DOHH2 (cell line): ENCODE measurements around the gene SYK.

Experiments
- H3F3A ChIP-seq: fragments of 200-600 bp; sonication (generic), shearing (Covaris generic); 2 replicates; pipeline ENCODE4 v1.6.0; 2016; ENCODE audit warnings: antibody characterized with exemption, mild to moderate bottlenecking; ENCODE audit not compliant: control insufficient read depth, insufficient read depth
- H3K27ac ChIP-seq: fragments of 200-600 bp; sonication (generic); 2 replicates; pipeline ENCODE4 v1.5.1; 2014; ENCODE audit warnings: low read depth, mild to moderate bottlenecking, low read length, moderate library complexity
- H3K27me3 ChIP-seq: fragments of 200-600 bp; sonication (generic); 2 replicates; pipeline ENCODE4 v1.6.1; 2014; ENCODE audit warnings: mild to moderate bottlenecking, low read length, mixed read lengths; ENCODE audit not compliant: control insufficient read depth
- H3K36me3 ChIP-seq: fragments of 200-600 bp; sonication (generic); 2 replicates; pipeline ENCODE4 v1.6.1; 2014; ENCODE audit warnings: mild to moderate bottlenecking, low read length, moderate library complexity, mixed read lengths; ENCODE audit not compliant: control insufficient read depth
- H3K4me1 ChIP-seq: fragments of 200-600 bp; sonication (generic); 2 replicates; pipeline ENCODE4 v1.6.1; 2014; ENCODE audit warnings: mild to moderate bottlenecking, low read length, mixed read lengths; ENCODE audit not compliant: control insufficient read depth
- H3K4me2 ChIP-seq: fragments of 200-600 bp; sonication (generic); 2 replicates; pipeline ENCODE4 v1.6.0; 2014; ENCODE audit warnings: mild to moderate bottlenecking, low read length, moderate library complexity
- H3K4me3 ChIP-seq: fragments of 200-600 bp; sonication (generic); 2 replicates; pipeline ENCODE4 v1.5.1; 2014; ENCODE audit warnings: mild to moderate bottlenecking, low read length, mixed read lengths
- H3K79me2 ChIP-seq: fragments of 200-600 bp; sonication (generic); 2 replicates; pipeline ENCODE4 v1.6.1; 2014; ENCODE audit warnings: mild to moderate bottlenecking, low read length, mixed read lengths; ENCODE audit not compliant: control insufficient read depth
- H3K9me2 ChIP-seq: fragments of 200-600 bp; sonication (generic); replicated peaks from 2 replicates; pipeline ENCODE4 v1.6.1; 2014; ENCODE audit warnings: mild to moderate bottlenecking, low read length, mixed read lengths; ENCODE audit not compliant: control insufficient read depth
- H3K9me3 ChIP-seq: fragments of 200-600 bp; sonication (generic); 2 replicates; pipeline ENCODE4 v1.6.1; 2014; ENCODE audit warnings: antibody characterized with exemption, low read length, mixed read lengths; ENCODE audit not compliant: control insufficient read depth, insufficient read depth
- H4K20me1 ChIP-seq: fragments of 200-600 bp; sonication (generic); 2 replicates; pipeline ENCODE4 v1.6.0; 2014; ENCODE audit warnings: low read depth, mild to moderate bottlenecking, antibody characterized with exemption, low read length, moderate library complexity; ENCODE audit not compliant: control insufficient read depth, insufficient read depth
- CTCF ChIP-seq: fragments of 200-600 bp; sonication (generic); IDR thresholded peaks from one replicate; pipeline ENCODE4 v1.5.1; 2014; ENCODE audit warnings: antibody characterized with exemption, mild to moderate bottlenecking, low read depth, low read length; ENCODE audit not compliant: poor library complexity, severe bottlenecking
- EZH2phosphoT487 ChIP-seq: fragments of 200-600 bp; sonication (generic); IDR thresholded peaks from 2 replicates; pipeline ENCODE4 v1.6.1; 2017; ENCODE audit warnings: borderline replicate concordance, mild to moderate bottlenecking, antibody characterized with exemption, low read length, moderate library complexity, mixed read lengths

The SYK gene

GRCh38 chr9:90900130-90900529 is 98.5 kb downstream of the SYK start:
- H3K9me3 ChIP-seq: no peaks in the 10 kb centered on the region
- no peaks in the 10 kb centered on the region for H3K9me2 ChIP-seq
- H3K27me3 ChIP-seq: no peaks in the 10 kb centered on the region
- no peaks in the 10 kb centered on the region for H3F3A ChIP-seq
- no peaks in the 10 kb centered on the region for H3K4me1 ChIP-seq
- H4K20me1 ChIP-seq: 0 out of 2 replicates have a peak, but pooled peaks cover 7% of the 10 kb centered on the region
- no peaks in the 10 kb centered on the region for H3K79me2 ChIP-seq
- H3K4me3 ChIP-seq: no peak overlapping the region
- H3K4me2 ChIP-seq: no peak overlapping the region
- H3K36me3 ChIP-seq: peaks cover 42% of the 10 kb centered on the region
- TF ChIP-seq EZH2phosphoT487 (no peak), CTCF (no peak)
- H3K27ac ChIP-seq: no peak overlapping the region

- no peak for TF ChIP-seq CTCF
- no peak for TF ChIP-seq EZH2phosphoT487
- H3K36me3 ChIP-seq: peaks cover 24% of the 10 kb centered on the region
These were observed 100.3 kb downstream of the SYK start for GRCh38 chr9:90901933-90902332.

DNA sequence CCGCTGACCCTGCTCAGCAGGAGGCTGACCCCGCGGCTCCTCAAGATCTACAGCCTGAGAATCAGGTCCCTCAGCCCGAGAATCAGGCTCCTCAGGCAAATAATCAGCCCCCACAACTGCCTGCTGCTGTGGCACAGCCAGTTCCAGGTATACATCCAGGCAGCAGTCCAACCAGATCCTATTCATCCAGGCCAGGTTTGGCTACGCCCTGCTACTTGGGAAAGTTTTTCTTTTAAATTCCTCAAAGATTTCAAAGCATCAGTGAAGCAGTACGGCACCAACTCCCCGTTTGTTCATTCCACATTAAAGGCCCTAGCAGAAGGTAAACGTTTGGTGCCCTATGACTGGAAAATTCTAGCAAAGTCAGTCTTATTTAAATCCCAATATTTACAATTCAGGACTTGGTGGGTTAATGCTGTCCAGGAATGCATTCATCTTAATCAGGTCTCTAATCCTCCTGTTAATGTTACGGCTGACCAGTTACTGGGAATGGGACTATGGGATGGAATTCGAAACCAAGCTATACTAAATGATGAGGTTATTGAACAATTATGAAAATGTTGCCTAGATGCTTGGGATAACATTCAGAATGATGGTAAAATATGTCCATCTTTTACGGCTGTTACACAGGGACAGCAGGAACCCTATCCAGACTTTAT is 102.3 kb downstream of the SYK start:
- H3K9me3 ChIP-seq: no peaks in the 10 kb centered on the region
- H3K27me3 ChIP-seq: peaks cover 12% of the 10 kb centered on the region
- H3K4me1 ChIP-seq: peaks cover 4% of the 10 kb centered on the region
- H3K9me2 ChIP-seq: no peaks in the 10 kb centered on the region
- H4K20me1 ChIP-seq: 0 out of 2 replicates have a peak, but pooled peaks cover 6% of the 10 kb centered on the region
- no peak overlapping the region for H3K27ac ChIP-seq
- H3K4me2 ChIP-seq: no peak overlapping the region
- no peak overlapping the region for H3K4me3 ChIP-seq
- H3F3A ChIP-seq: 0 out of 2 replicates have a peak, but pooled peaks cover under 1% of the 10 kb centered on the region
- peaks cover 6% of the 10 kb centered on the region; the same call in 1 of the 2 replicates for H3K36me3 ChIP-seq
- H3K79me2 ChIP-seq: no peaks in the 10 kb centered on the region
- TF ChIP-seq CTCF (no peak), EZH2phosphoT487 (no peak)

More at GRCh38 chr9:90901933-90902332, 100.3 kb downstream of the SYK start:
- H3K9me2 ChIP-seq: no peaks in the 10 kb centered on the region
- H3F3A ChIP-seq: no peaks in the 10 kb centered on the region
- H3K9me3 ChIP-seq: no peaks in the 10 kb centered on the region
- H3K27me3 ChIP-seq: peaks cover 10% of the 10 kb centered on the region
- H3K4me3 ChIP-seq: no peak overlapping the region
- H3K4me1 ChIP-seq: no peaks in the 10 kb centered on the region
- no peaks in the 10 kb centered on the region for H3K79me2 ChIP-seq
- no peak overlapping the region for H3K4me2 ChIP-seq
- 0 out of 2 replicates have a peak, but pooled peaks cover 6% of the 10 kb centered on the region for H4K20me1 ChIP-seq
- no peak overlapping the region for H3K27ac ChIP-seq
